ENCODE measurements around the gene AUP1.

The AUP1 gene

GRCh38 chr2:74512744-74513604 is 16.5 kb downstream of the AUP1 start:
- no peak for DNase-seq

- DNase-seq: no peak
Observed at GRCh38 chr2:74511104-74511989, 18.2 kb downstream of the AUP1 start.

GRCh38 chr2:74510272-74510671 is 19.2 kb downstream of the AUP1 start:
- no peak for DNase-seq

GRCh38 chr2:74507926-74508520 is 21.5 kb downstream of the AUP1 start:
- DNase-seq: peak; percentile 17

- peak; percentile 97 for DNase-seq
Observed at GRCh38 chr2:74507145-74507925, 22.2 kb downstream of the AUP1 start, which contains the start of gene PCGF1. Gene PCGF1 (minus strand): TSS chr2:74507695. CDS start chr2:74507668, 27 bp downstream.

- DNase-seq: no peak
Observed at GRCh38 chr2:74505448-74506246, 23.9 kb downstream of the AUP1 start.

GRCh38 chr2:74504591-74504990 is 24.9 kb downstream of the AUP1 start:
- no peak for DNase-seq

- no peak for DNase-seq
Observed at GRCh38 chr2:74503506-74504475, 25.7 kb downstream of the AUP1 start.

GRCh38 chr2:74502720-74503505 is 26.6 kb downstream of the AUP1 start:
- DNase-seq: peak; percentile 18

GRCh38 chr2:74502147-74502719 is 27.3 kb downstream of the AUP1 start:
- no peak for DNase-seq

GRCh38 chr2:74501335-74502071 is 28.0 kb downstream of the AUP1 start:
- DNase-seq: no peak

GRCh38 chr2:74500578-74500946 is 28.9 kb downstream of the AUP1 start:
- no peak for DNase-seq

GRCh38 chr2:74499940-74500577 is 29.4 kb downstream of the AUP1 start:
- DNase-seq: no peak

- DNase-seq: peak; percentile 30
Observed at GRCh38 chr2:74499267-74499939, 30.1 kb downstream of the AUP1 start, which contains the start of gene LBX2. Gene LBX2 (minus strand): TSS chr2:74499603. CDS start chr2:74499537, 66 bp downstream.

GRCh38 chr2:74498500-74499266 is 30.8 kb downstream of the AUP1 start:
- DNase-seq: no peak

- no peak for DNase-seq
Observed at GRCh38 chr2:74497777-74498499, 31.6 kb downstream of the AUP1 start.

All from activated CD4-positive, alpha-beta T cell treated with anti-CD3 and anti-CD28 coated beads for 1 hour (primary cell).